Central memory CD4-positive, alpha-beta T cell (primary cell): ENCODE data around the gene TTLL1.
"Not testable (repeated sequence)": the region's sequence is repeated elsewhere in the genome, so short reads cannot be mapped to it uniquely, and the experiment has no call there.

ENCODE experiments used
- DNase-seq: peaks from one replicate; pipeline ENCODE4 v3.0.0; 2022

TTLL1 gene

DNA sequence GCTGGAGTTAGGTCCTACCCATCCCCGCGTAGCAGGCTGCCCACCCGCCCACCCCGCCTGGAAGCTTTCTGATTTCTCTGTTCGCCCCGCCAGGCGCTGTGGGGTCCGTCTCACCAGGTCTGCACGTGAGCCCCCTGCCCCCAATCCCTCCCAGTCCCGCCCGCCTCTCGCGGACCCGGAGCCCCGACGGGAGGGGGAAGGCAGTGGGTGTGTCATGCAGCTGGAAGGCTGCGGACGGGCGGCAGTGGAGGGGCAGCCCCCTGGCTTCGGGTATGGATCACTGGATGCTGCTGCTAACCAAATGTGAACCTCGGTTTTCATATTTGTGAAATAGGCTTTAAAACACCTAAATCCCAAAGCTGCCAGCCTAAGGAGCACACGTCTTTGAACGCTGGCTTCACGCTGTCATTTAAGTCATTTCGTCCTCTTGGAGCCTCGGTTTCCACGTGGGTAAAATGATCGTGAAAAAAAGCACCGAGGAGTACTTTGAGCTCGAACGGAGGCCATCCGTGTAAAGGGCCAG lies 20.8 kb upstream of the TTLL1 start:
- no peak for DNase-seq

DNA sequence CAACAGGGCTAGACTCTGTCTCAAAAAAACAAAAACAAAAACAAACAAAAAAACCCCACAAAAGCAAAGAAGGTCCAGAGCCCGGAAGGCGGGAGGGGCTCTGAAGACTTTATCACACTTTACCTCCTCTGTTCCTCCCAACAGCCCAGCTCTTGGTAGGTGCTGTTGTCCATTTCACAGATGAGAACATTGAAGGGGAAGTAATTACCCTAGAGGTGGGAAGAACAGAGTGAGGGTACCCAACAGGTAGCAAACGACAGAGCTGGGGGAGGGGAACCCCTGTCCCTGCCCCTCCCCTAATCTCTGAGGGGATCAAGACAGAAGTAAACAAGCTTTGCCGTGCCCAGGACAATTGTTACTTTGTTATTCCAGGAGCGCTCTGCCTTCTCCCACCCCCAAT lies 20.3 kb upstream of the TTLL1 start:
- DNase-seq: no peak

DNA sequence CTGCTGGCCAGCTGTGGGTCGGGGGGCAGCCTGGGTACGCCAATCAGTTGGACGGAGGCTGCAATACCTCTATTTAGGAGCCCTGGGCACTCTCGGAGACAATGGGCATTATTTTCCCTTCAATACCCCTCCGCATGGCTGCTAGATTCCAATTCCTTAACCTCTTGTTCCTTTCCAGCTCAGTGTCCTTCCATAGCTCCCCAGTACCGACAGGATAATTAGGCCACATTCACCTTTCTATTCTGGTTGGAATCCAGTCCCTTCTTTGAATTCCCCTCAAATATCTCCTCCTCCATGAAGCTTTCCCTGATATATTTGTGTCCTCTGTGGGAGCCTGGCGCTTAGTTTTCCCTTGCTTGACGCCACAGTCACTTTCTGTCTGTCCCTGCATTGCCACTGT lies 17.1 kb upstream of the TTLL1 start:
- DNase-seq: no peak

DNA sequence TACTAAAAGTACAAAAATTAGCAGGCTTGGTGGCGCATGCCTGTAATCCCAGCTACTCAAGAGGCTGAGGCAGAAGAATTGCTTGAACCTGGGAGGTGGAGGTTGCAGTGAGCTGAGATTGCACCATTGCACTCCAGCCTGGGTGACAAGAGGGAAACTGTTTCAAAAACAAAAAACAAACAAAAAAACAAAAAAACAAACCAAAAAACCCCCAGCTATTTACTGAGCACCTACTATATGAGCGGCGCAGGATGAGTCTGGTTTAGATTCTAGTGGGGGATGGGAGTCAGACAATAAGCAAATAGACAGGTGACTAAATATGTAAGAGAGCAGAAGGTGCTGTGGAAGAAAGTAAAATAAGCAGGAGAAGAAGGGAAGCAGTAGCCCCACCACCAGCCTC lies 15.8 kb upstream of the TTLL1 start:
- not testable (repeated sequence) for DNase-seq

DNA sequence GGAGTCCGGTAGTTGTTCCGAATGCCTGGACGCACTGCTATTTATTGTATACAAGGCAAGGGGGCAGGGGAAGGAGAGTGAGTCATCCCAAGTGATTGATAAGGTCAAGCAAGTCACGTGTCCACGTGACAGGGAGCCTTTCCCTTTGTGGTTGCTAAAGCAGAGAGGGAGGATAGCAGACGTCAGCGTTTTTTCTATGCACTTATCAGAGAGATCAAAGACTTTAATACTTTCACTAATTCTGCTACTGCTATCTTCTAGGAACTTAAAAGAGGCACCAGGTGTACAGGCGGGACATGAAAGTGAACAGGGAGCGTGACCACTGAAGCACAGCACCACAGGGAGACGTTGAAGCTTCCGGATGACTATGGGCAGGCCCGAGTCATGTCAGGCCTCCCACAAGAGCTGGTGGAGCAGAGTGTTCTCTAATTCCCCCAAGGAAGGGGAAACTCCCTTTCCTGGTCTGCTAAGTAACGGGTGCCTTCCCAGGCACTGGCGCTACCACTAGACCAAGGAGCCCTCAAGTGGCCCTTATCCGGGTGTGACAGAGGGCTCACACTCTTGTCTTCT lies 14.9 kb upstream of the TTLL1 start:
- DNase-seq: peak; percentile 52

DNA sequence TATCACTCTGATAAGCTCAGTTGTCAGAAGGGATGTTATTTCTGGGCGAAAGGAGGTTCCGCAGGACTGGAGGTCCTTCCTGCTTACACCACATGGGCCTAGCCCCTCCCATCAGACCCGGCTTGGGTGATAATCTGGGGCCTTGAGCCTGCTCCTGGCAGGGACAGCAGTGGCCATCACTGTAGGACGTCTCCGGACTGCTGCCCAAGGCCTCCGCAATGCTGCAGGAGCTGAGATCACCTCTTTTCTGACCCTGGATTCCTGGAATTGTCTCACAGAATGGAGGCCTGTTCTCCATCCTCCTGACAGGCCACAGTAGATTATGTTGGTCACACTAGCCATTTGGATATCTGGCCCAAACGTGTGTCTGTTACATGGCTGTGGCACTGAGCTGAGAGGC lies 12.1 kb upstream of the TTLL1 start:
- DNase-seq: no peak

DNA sequence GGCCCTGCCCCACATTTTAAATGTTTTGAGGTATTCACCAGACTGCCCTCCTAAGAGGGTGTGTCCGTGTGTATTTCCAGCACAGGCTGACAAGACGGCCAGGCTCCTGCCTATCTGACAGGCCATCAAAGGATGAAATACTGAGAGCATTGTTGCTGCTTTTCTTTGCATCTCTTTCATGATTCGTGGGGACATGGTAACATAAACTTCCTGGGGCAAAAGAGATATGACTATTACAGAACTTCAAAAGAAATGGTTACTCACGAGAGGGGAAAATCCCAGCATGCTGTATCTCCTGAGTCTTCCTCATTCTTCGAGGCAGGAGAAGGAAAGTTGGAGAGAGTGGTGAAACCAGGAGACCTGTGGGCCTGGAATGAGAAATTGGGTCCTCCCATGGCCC lies 11.0 kb upstream of the TTLL1 start:
- DNase-seq: no peak

DNA sequence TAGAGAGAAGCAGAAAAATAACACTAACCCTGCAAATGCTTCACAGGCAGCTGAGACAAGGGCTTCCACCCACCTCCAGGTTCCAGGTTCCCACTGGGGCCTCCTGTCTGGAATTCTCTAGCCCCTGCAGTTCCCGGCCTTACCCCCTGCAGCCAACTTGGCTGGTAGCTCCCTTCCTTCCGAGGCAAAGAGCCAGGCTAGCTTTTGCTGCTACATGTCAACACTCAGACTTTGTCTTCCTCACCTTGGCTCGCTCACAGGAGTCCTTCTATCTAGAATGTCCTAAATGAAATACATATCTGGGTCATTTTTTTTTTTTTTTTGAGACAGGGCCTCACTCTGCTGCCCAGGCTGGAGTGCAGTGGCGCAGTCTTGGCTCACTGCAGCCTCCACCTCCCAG lies 9.9 kb upstream of the TTLL1 start:
- no peak for DNase-seq

DNA sequence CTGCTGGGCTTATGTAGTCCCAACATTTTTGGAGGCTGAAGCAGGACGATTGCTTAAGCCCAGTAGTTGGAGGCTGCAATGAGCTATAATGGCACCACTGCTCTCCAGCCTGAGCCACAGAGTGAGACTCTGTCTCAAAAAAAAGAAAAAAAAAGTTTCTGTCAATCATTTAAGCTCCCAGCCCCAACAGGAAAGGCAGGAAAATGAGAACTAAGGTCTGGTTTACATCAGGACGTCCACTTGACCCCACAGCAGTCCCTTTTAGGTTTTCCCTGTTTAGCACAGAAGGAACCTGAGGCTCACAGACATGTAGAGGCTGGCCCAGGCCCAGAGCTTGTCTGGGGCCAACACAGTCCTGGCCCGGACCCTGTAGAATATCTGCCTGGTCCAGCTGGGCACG lies 9.2 kb upstream of the TTLL1 start:
- no peak for DNase-seq

DNA sequence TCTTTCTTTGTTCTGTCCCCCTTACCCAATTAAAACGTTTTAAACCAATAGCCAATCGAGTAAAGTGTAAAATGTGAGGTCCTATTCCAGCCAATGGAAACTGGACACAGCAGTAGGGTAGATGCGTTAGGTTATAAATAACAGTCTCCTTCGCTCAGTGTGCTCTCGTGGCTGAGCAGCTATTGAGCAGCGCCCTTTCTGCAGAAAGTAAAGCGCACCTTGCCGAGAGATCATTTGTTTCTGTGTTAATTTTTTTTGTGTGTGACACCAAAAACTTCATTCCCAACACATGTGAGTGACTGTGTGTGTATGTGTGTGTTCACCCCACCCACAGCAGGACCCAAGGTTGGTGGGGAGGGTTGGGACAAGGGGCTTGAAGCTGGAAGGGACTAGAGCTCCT lies 7.2 kb upstream of the TTLL1 start:
- DNase-seq: no peak

DNA sequence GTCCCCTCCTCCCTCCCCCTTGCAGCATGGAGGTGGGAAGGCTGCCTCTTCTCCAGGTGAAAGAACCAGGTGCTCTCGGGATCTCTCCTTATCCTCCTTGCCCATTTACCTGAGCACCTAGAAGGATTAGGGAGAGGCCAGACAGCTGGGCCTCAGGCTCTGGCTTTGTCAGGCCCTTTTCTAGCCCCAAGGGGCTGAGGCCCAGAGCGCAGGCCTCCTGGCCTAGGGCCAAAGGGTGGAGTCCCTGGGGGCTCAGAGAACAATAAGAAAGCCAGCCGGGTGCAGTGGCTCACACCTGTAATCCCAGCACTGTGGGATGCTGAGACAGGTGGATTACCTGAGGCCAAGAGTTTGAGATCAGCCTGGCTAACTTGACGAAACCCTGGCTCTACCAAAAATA lies 5.4 kb upstream of the TTLL1 start:
- DNase-seq: no peak

DNA sequence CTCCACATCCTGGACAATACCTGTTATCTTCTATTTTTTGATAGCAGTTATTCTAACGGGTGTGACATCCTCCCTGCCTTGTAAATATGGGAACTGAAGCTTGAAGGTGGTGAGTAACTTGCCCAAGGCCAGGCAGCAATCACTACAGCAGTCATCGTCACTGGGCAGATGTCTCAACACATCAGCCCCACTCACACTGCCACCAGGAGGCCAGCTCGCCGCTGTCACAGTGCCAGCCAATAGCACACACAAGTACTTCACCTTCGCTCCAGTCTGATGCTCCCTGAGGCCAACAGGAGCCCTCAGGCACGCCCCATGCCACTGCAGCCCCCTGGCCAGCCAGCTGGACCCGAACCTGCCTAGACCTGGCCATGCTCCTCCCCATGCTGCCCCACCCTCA lies 4.9 kb upstream of the TTLL1 start:
- no peak for DNase-seq

DNA sequence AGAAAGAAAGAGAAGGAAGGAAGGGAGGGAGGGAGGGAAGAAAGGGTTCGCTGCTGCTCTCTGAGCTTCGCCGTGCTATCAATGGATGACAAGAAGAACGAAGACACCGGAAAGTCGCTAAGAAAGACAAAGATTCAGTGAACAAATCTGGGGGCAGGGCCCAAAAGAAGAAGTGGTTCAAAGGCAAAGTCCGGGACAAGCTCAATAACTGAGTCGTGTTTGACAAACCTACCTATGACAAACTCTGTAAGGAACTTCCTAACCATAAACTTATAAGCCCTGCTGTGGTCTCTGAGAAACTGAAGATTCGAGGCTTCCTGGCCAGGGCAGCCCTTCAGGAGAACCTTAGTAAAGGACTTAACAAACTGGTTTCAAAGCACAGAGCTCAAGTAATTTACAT lies 2.9 kb upstream of the TTLL1 start:
- DNase-seq: no peak

DNA sequence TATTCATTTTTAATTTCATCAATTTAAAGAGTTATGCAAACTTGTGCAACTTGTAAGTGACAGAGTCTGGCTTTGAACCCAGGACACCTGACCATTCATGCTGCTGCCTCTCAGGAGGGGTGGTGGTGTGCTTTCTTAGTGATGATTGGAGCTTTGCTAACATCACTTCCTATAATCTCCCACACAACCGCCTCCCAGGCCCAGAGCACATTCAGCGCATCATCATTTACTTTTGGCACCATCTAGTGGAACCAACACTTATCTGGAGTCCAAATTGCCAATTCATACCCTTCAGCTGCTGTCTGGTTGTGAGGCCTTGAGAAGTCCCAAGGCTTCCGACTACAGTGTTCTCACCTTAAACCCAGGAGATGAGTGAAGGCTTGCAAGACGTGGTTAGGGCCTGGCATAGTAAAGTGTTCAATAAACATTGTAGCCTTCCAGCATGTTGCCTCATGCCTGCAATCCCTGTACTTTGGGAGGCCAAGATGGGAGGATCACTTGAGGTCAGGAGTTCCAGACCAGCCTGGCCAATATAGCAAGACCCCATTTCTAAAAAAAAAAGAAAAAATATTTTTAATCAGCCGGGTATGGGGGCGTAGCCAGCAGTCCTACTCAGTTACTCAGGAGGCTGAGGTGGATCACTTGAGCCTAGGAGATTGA lies 1.1 kb upstream of the TTLL1 start:
- DNase-seq: peak; percentile 38

DNA sequence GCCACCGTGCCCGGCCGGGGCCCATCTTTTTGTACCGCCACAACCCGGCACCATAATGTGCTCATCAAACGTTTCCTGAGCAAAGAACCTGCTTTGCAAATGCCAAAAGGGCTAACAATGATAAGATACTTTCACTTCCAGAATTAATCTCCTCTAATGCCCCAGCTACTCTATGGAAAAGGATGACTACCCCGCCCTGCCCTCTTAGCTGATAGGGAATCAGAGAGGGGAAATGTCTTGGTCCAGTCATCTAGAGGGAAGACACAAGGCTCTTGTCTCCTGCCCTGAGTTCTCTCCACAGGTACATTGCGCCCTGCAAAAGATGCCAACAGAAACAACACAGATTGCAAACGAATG lies 586 bp downstream of the TTLL1 start:
- DNase-seq: no peak

DNA sequence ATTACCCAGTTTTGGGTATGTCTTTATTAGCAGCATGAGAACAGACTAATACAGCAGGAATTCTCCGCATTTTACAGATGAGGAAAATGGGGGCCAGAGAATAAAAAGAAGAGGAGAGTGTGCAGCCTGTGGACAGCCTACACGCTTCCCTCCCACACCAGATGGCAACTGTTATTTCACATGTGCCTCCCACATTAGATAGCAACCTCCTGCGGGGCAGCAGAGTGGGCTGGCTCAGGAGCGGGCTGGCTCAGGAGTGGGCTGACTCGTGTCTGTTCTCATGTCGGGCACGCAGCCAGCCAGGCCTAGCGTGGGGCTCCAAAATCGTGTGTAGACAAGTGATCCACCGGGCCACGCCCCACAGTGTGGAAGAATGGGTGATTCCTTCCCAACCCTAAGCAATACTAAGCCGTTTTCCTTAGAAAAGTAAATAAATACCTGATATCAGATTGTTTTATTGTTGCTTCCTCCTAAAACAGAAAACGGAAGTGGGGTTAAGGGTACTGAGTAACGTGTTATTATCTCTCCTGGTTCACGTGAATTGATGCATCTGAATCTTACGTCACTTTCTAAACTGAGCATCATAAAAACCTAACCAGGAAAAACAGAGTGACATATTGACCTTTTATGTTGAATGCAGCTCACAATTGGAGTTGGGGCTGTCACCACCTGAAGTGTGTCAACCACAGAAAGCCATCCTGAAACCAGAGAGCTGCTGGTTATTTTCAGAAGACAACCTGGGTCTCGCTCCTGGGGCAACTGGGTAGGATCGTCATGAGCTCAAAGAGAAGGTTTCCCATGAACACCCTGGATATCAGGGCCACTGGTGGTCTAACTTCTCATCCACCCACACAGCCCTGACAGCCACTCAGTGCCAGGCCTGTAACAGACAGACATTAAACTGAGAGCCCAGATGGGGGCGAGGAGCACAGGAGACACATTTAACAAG lies 3.3 kb downstream of the TTLL1 start:
- DNase-seq: peak; percentile 8

DNA sequence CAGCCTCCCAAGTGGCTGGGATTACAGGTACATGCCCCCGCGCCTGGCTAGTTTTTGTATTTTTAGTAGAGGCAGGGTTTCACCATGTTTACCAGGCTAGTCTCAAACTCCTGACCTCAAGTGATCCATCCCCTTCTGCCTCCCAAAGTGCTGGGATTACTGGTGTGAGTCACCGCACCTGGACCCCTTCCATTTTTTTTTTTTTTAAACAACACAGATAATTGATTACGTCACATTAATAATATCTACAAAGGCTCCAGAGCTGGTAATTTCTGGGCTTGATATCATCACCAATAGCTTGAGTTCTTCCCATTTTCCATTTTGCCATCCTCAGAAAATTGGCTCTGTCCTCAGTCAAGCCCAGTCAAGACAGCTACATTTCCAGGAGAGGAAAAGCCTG lies 7.2 kb downstream of the TTLL1 start:
- DNase-seq: no peak

DNA sequence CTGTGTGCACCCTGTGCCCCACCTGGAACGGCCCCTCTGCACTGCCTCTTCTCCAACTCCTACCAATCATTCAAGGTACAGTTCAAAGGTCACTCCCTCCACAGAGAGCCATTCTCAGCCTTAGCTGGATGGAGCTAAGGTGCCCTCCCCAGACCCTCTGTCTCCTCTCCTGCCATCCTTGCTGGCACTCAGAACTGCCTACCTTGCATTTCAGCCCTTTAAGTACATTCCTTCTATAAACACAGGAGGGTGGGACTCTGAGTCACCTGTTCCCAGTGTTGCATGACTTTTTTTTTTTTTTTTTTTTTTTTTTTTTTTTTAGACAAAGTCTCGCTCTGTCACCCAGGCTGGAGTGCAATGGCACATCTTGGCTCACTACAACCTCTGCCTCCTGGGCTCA lies 8.6 kb downstream of the TTLL1 start:
- no peak for DNase-seq

DNA sequence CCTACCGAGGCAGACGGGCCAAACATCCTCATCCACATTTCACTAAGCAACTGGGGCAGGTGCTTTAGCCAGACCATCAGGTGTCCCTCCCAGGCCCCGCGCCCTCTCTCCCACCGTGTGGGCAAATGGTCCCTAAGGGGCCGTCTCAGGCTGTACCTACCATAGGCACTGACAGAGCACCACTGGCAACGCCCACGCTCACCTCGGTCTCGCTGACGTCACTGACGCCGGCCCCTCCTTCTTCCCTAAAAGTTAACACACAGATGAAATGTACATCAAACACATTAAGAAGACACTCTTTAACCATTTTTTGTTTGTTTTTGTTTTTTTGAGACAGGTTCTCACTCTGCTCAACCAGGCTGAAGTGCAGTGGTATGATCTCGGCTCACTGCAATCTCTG lies 9.4 kb downstream of the TTLL1 start:
- DNase-seq: no peak

DNA sequence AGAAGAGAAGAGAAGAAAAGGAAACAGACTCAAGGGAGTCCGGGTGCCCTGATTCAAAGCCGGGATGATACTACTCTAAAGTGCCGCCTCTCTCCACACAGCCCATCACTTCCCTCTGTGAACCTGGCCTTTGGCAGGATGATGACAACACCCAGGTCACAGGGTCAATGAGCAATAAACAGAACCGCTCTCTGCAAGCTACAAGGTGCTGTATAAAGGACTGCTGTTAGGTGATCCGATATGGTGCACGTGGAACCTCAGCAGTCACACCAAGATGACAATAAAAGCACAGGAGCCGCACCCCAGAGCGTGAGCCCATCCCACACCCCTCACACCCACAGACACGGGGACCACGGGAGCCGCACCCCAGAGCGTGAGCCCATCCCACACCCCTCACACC lies 10.7 kb downstream of the TTLL1 start:
- DNase-seq: no peak

DNA sequence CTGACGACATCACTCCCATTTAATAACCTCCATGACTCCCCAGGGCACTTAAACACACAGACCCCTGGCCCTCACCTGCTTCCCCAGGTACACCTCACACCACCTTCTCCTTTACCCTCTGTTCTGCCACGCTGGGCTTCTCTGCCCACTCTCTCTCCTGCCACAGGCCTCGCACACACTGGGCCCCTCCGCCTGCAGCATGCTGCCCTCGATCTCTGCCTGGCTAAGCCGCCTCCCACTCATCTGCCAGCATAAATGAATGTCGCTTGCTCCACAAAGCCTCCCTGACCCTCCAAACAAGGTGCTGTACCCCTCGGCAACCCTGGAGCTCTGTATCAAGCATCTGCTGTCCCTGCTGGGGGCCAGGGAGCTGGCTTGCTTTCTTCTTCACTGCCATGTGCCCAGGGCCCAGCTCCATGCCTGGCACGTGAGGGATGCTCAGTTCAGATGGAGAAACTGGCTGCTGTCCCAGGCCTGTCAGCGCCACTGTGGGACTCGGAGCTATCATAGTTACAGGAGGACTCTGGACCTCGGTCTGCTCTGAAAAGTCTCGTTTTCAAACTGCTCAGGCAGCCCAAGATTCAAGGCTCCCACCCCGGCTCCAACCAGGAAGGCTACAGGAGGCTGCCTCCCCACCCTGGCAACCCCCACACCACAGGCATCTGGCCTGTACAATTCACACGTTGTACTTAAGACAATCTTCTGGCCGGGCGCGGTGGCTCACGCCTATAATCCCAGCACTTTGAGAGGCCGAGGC lies 11.9 kb downstream of the TTLL1 start:
- DNase-seq: no peak

DNA sequence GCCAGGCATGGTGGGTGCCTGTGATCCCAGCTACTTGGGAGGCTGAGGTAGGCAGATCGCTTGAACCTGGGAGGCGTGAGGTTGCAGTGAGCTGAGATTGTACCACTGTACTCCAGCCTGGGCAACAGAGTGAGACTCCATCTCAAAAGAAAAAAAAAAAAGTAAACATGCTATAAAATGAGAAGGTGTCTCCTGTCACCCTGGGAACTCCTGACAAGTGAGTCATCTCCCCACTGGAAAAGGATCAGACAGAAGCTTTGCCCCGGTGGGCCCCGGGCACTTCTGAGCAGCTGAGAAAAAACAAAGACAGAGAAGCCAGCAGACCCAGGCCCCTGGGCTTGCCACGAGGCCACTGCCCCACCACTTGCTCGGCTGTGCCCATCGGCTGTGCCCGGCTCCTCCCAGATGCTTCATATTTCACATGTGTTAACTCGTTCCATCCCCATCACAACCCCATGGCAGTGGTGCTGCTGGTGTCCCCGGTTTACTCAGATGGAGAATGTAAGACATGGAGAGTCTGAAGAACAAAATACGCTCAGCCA lies 22.3 kb downstream of the TTLL1 start:
- no peak for DNase-seq

DNA sequence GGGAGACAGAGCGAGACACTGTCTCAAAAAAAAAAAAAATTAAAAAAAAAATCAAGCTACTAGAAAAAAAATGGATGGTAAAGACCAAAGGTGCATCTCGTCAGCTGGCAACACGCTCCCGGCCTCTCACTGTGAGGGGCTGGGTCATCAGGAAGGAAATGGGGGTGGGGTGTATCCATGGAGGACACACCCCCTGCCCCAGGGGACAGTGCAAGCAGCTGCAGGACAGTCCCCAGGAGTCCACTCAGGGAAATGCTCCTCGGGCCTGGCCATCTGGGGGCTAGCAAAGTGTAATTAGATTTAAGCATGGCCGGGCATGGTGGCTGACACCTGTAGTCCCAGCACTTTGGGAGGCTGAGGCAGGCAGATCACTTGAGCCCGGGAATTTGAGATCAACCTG lies 23.1 kb downstream of the TTLL1 start:
- no peak for DNase-seq
